GM12892 (cell line): Measurements from ENCODE around the gene XPNPEP1.

Experiments used
- DNase-seq: peaks from one replicate; pipeline ENCODE4 v3.0.0; 2011; ENCODE audit not compliant: insufficient read length
- FAIRE-seq: peaks from 2 replicates; lab custom pipeline; 2011; peaks lifted over from hg19 to GRCh38; lab: Jason Lieb, UNC
- POLR2A ChIP-seq: IDR thresholded peaks from 2 replicates; pipeline ENCODE4 v1.6.1; 2011; ENCODE audit warnings: low read depth, low read length, control low read depth
- POLR2AphosphoS5 ChIP-seq: IDR thresholded peaks from 2 replicates; pipeline ENCODE4 v1.6.1; 2011; ENCODE audit warnings: low read depth, low read length, control low read depth
- TAF1 ChIP-seq: IDR thresholded peaks from 2 replicates; pipeline ENCODE4 v1.6.1; 2011; ENCODE audit warnings: low read depth, mild to moderate bottlenecking, control low read depth, low read length, borderline replicate concordance

The XPNPEP1 gene

GRCh38 chr10:109961174-109962001 lies 38.1 kb upstream of the XPNPEP1 start:
- no peak for DNase-seq
- FAIRE-seq = no peak
- TF ChIP-seq TAF1 (no peak), POLR2A (no peak), POLR2AphosphoS5 (no peak)

- no peak for DNase-seq
- no peak for FAIRE-seq
- TF ChIP-seq TAF1 (no peak), POLR2AphosphoS5 (no peak), POLR2A (no peak)
These were observed 37.4 kb upstream of the XPNPEP1 start for GRCh38 chr10:109960682-109961081.

- TF ChIP-seq POLR2AphosphoS5 = no peak
- no peak for TF ChIP-seq TAF1
- FAIRE-seq = no peak
- DNase-seq = no peak
These were observed 36.2 kb upstream of the XPNPEP1 start for GRCh38 chr10:109959259-109960145.

- no peak for TF ChIP-seq POLR2AphosphoS5
- TF ChIP-seq POLR2A = no peak
- TF ChIP-seq TAF1 = no peak
- DNase-seq (no peak), FAIRE-seq (no peak)
These were observed 34.7 kb upstream of the XPNPEP1 start for GRCh38 chr10:109958059-109958458.

GRCh38 chr10:109957092-109957797 lies 33.9 kb upstream of the XPNPEP1 start:
- FAIRE-seq = peak; percentile 94
- DNase-seq = peak; percentile 36

GRCh38 chr10:109956454-109957091 lies 33.3 kb upstream of the XPNPEP1 start:
- no peak for FAIRE-seq
- no peak for TF ChIP-seq POLR2AphosphoS5
- no peak for TF ChIP-seq TAF1
- no peak for TF ChIP-seq POLR2A
- peak; percentile 36 for DNase-seq

More at GRCh38 chr10:109957092-109957797, 33.9 kb upstream of the XPNPEP1 start:
- TF ChIP-seq TAF1 (no peak), POLR2AphosphoS5 (no peak), POLR2A (no peak)

GRCh38 chr10:109953766-109954165 lies 30.5 kb upstream of the XPNPEP1 start:
- DNase-seq = no peak
- TF ChIP-seq TAF1 = no peak
- TF ChIP-seq POLR2A = no peak
- no peak for FAIRE-seq

- TF ChIP-seq TAF1 = no peak
- TF ChIP-seq POLR2AphosphoS5 = no peak
- no peak for TF ChIP-seq POLR2A
- DNase-seq = no peak
- FAIRE-seq = no peak
These were observed 29.2 kb upstream of the XPNPEP1 start for GRCh38 chr10:109952526-109952925.

GRCh38 chr10:109947111-109947920 lies 24.0 kb upstream of the XPNPEP1 start:
- FAIRE-seq (no peak), DNase-seq (no peak)
- TF ChIP-seq POLR2AphosphoS5 = no peak
- no peak for TF ChIP-seq POLR2A
- no peak for TF ChIP-seq TAF1

GRCh38 chr10:109946680-109947079 lies 23.4 kb upstream of the XPNPEP1 start:
- TF ChIP-seq POLR2AphosphoS5 (no peak), TAF1 (no peak), POLR2A (no peak)
- no peak for FAIRE-seq
- DNase-seq = no peak
